PFSK-1 (cell line): ENCODE data around the gene CNKSR2.

Experiments used
- FOXP2 ChIP-seq: optimal IDR thresholded peaks from 2 replicates; pipeline ENCODE3; 2011; ENCODE audit warnings: borderline replicate concordance, control low read depth, inconsistent platforms; ENCODE audit not compliant: insufficient read depth; ENCODE audit errors: extremely low read length, extremely low read depth
- POLR2AphosphoS5 ChIP-seq: IDR thresholded peaks from 2 replicates; pipeline ENCODE4 v1.6.1; 2012; ENCODE audit warnings: low read depth, mild to moderate bottlenecking, control low read depth, low read length, moderate library complexity
- SIN3A ChIP-seq: IDR thresholded peaks from 2 replicates; pipeline ENCODE4 v1.6.1; 2012; ENCODE audit warnings: mild to moderate bottlenecking, low read length, moderate library complexity, borderline replicate concordance; ENCODE audit not compliant: insufficient read depth
- TAF1 ChIP-seq: IDR thresholded peaks from 2 replicates; pipeline ENCODE4 v1.6.1; 2012; ENCODE audit warnings: low read length, control low read depth, borderline replicate concordance; ENCODE audit not compliant: insufficient read depth
- TF ChIP-seq, protein P1 (sequence below), 2 experiments: IDR thresholded peaks; 2 replicates each; pipeline versions ENCODE4 v1.6.1 to v1.8.0; 2011 to 2012; ENCODE audit warnings: low read depth in 2 of 2, low read length in 2 of 2, control low read depth in 1 of 2, inconsistent platforms in 1 of 2, mild to moderate bottlenecking in 1 of 2, moderate library complexity in 1 of 2; ENCODE audit not compliant: insufficient read depth in 1 of 2

DNA sequence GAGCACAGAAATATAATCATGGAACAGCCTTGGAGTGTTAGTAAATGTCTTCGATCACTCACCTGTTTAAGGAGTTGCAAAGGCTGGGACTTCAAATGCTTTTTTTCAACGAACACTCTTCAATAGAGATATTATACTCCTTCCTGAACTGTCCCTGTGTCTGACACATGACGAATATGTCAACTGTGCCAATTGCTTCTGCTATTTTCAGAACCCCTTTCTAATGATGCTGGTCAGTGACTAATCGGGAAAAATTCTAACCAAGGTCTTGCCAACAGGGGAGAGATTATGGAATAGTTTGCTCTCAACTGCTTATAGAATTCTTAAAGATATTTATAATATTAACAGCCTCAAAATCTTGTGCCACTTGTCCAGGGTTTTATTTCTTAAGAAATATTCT lies 292.5 kb downstream of the CNKSR2 start:
- no peak for TF ChIP-seq SIN3A
- TF ChIP-seq, protein P1, sequence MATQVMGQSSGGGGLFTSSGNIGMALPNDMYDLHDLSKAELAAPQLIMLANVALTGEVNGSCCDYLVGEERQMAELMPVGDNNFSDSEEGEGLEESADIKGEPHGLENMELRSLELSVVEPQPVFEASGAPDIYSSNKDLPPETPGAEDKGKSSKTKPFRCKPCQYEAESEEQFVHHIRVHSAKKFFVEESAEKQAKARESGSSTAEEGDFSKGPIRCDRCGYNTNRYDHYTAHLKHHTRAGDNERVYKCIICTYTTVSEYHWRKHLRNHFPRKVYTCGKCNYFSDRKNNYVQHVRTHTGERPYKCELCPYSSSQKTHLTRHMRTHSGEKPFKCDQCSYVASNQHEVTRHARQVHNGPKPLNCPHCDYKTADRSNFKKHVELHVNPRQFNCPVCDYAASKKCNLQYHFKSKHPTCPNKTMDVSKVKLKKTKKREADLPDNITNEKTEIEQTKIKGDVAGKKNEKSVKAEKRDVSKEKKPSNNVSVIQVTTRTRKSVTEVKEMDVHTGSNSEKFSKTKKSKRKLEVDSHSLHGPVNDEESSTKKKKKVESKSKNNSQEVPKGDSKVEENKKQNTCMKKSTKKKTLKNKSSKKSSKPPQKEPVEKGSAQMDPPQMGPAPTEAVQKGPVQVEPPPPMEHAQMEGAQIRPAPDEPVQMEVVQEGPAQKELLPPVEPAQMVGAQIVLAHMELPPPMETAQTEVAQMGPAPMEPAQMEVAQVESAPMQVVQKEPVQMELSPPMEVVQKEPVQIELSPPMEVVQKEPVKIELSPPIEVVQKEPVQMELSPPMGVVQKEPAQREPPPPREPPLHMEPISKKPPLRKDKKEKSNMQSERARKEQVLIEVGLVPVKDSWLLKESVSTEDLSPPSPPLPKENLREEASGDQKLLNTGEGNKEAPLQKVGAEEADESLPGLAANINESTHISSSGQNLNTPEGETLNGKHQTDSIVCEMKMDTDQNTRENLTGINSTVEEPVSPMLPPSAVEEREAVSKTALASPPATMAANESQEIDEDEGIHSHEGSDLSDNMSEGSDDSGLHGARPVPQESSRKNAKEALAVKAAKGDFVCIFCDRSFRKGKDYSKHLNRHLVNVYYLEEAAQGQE (IDR thresholded peaks at IDR 0.05; ENCODE audit: insufficient read depth in 1 of 2, low read depth in 2 of 2, low read length in 2 of 2), result no peak
- TF ChIP-seq POLR2AphosphoS5, result no peak
- TF ChIP-seq TAF1, result no peak
- TF ChIP-seq FOXP2, result no peak
